Fibroblast of skin of abdomen (primary cell): ENCODE results near the gene MACROH2A2.
"Not testable (repeated sequence)": the region's sequence is repeated elsewhere in the genome, so short reads cannot be mapped to it uniquely, and the experiment has no call there.

Source experiments
- DNase-seq: peaks from one replicate; pipeline ENCODE4 v3.0.0-alpha.2; 2013

Gene MACROH2A2

GRCh38 chr10:70132098-70133029, 79.7 kb downstream of the MACROH2A2 start, which contains the start of gene AIFM2:
TSS of gene AIFM2 (minus strand) at chr10:70132825. CDS start at chr10:70124084, 8,741 bp downstream.
- peak; percentile 56 for DNase-seq

- DNase-seq = no peak
Observed at GRCh38 chr10:70135046-70135445, 82.4 kb downstream of the MACROH2A2 start.

- no peak for DNase-seq
Observed at GRCh38 chr10:70135684-70136083, 83.0 kb downstream of the MACROH2A2 start.

DNA sequence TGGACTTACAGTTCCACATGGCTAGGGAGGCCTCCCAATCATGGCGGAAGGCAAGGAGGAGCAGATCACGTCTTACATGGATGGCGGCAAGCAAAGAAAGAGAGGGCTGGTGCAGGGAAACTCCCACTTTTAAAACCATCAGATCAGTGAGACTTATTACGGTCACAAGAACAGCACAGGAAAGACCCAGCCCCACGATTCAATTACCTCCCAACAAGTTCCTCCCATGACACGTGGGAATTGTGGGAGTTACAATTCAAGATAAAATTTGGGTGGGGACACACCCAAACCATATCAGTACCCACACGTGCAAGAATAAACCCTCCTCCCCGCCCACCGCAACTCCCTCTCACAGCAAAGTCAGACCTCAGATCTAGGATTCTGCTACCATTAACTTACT, 84.5 kb downstream of the MACROH2A2 start:
- DNase-seq = no peak

DNA sequence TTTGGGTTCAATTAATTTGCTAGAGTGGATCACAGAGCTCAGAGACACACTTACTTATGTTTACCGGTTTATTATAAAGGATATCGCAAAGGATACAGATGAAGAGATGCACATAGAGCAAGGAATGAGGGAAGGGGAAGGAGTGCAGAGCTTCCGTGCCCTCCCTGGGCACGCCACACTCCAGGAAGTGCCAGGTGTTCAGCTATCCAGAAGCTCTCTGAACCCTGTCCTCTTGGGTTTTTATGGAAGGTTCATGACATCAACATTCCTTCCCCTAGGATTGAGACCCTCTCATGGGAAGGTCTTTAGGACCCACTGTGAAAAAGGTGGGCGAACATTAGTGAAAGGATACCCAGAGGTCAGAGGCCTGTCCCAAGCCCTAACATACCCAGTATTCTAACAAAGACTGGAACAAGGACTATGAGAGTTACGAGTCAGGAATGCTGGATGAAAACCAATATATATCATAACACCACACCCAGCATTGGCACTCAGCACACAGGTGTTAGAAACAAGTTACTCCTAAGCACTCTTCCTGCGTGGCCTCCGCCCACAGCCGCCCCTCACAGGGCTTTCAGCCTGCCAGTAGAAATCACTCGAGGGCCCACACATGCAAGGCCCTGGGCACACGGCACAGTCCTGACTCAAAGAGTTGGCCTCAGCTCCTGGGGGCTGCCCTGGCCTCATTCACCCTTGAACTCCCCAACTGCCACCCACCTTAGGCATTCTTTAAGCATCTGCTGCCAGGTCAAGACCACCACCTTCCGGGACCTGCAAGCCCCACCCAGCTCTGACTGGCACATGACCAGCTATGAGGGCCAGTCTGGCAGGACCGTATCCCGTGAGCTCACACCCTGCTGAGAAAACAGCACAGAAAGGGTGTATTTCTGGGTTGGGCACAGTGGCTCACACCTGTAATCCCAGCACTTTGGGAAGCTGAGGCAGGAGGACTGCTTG, 85.6 kb downstream of the MACROH2A2 start:
- no peak for DNase-seq

DNA sequence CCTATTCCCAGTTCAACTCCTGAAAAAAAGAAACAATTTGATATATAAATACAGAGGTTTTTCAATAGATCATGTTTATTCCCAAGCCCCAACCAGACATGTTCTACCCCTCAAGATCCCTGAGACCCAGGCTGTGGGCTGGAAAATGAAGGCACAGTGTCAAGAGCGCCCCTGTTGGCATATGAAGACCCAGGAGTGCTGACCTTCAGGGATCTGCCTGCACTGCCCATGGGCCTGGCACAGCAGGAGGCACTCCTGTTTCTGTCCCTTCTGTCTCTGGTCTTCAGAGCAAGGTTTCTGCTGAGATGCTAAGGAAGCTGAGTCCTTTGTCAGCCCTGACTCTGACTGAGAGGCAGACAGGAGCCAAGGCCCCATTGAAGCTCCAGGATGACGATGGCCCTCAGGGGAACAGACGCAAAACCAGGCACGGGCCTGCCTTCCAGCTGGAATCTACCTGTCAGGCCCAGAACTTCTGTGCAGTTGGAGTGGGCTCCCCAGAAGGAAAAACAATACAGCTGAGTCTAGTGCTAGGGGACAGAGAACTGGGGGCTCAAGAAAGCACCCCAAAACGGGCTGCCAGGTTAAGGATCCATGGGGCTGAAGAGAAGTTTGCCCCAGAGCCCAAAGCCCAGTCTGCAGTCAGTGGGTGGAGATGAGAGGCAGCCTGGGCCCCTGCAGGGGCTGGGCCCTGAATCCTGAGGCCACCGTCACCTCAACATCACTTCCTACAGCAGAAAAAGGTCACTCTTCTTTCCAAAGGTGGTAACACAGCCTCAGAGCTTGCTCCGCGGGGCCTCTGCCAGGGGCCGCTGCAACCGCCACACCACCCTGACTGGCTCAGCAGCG, 86.7 kb downstream of the MACROH2A2 start:
- no peak for DNase-seq

- DNase-seq = no peak
Observed at GRCh38 chr10:70139997-70140250, 87.3 kb downstream of the MACROH2A2 start.

- no peak for DNase-seq
Observed at GRCh38 chr10:70140297-70140696, 87.7 kb downstream of the MACROH2A2 start.

GRCh38 chr10:70142555-70142954, 89.9 kb downstream of the MACROH2A2 start:
- no peak for DNase-seq

- DNase-seq = no peak
Observed at GRCh38 chr10:70144372-70145110, 91.9 kb downstream of the MACROH2A2 start.

GRCh38 chr10:70145166-70145665, 92.6 kb downstream of the MACROH2A2 start:
- DNase-seq = no peak

DNA sequence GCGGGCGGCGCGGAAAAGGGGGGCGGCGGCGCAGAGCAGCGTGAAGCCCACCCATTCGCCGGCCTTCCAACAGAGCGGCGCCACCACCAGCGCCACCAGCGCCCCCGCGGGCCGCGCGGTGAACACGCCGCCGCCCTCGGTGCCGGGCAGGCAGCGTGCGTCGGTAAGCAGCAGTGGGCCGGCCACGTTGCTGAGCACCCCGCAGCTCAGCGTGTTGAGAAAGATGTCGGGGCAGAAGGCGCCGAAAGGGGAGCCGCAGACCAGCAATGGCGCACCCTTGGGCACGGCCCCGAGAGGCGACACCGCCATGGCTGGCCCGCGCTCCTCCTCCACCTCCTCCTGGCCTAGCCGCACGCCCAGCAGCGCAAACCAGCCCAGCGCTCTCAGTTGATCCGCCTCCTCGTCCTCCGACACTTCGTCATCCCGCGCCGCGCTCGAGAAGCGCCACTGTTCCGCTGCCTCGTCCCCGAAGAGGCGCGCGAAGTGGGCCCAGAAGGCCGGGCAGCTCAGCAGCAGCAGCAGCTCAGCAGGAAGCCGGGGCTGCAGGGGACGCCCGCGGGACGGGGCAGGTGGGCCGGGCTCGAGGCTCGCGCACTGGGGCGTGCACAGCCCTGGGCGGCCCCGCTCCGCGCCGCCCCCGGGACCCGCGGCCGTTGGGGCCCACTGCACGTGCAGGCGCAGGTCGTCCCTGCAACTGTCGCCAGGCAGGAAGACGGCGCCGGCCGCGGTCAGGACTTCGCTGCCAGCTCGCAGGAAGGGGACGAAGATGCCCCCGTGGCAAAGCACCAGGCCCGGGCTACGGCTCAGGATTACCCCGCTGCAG, 93.2 kb downstream of the MACROH2A2 start:
- DNase-seq = peak; percentile 58

GRCh38 chr10:70146489-70147258, 94.0 kb downstream of the MACROH2A2 start, which contains the start of gene TYSND1:
TSS of gene TYSND1 (minus strand) at chr10:70146700. CDS start at chr10:70146586, 114 bp downstream.
- DNase-seq = peak; percentile 98

- no peak for DNase-seq
Observed at GRCh38 chr10:70147259-70147625, 94.6 kb downstream of the MACROH2A2 start.

DNA sequence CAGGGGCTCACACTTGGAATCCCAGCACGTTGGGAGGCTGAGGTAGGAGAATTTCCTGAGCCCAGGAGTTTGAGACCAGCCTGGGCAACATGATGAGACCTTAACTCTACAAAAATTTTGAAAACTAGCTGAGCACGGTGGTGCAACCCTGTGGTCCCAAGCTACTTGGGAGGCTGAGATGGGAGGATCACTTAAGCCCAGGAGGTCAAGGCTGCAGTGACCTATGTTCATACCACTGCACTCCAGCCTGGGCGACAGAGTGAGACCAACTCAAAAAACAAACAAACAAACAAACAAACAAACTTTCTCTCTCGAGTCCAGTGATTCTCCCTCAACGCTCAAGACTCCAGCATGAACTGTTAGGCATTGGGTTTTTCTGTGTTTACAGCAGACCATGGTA, 95.9 kb downstream of the MACROH2A2 start:
- no peak for DNase-seq

- no peak for DNase-seq
Observed at GRCh38 chr10:70155255-70155838, 102.7 kb downstream of the MACROH2A2 start.

- no peak for DNase-seq
Observed at GRCh38 chr10:70158113-70158512, 105.5 kb downstream of the MACROH2A2 start.

DNA sequence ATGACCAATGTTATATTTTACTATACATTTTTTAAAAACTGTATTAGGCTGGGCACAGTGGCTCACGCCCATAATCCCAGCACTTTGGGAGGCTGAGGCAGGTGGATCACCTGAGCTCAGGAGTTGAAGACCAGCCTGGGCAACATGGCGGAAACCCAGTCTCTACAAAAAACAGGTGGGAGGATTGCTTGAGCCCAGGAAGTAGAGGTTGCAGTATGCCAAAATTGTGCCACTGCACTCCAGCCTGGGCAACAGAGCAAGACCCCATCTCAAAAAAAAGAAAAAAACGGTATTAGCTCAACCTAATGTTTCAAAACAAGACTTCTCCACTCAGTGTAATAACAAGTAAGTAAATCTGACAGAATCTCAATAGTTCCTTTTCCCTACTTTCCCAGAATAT, 106.7 kb downstream of the MACROH2A2 start:
- DNase-seq = not testable (repeated sequence)

DNA sequence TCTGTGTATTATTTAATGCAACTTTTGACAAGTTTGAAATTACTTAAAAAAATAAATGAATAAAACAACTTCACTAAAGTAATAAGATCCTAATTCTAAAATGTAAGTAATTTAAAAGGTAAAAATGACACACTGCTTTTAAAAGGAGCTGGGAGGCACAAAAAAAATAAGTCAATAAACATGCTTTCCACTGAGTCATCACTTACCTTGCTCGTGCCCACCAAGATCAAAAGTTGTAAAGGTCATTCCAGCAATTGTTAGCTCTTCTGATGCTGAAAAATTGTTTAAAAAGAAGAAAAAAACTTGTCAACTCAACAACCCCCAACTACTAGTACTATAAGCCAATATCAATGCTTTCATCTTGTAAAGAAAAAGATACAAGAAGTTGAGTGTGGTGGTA, 108.2 kb downstream of the MACROH2A2 start:
- DNase-seq = no peak
